Pulmonary artery endothelial cell (primary cell): Measurements from ENCODE around the gene NDUFV3. TPM values are rescaled to one million over a fixed set of nuclear protein-coding genes. Genes with fewer than 3 reads are reported as not detected.
"Not testable (repeated sequence)": the region's sequence is repeated elsewhere in the genome, so short reads cannot be mapped to it uniquely, and the experiment has no call there.

Experiments
- DNase-seq: peaks from one replicate; pipeline ENCODE4 v3.0.0-alpha.2; 2011; ENCODE audit warnings: low read depth, low spot score
- total RNA-seq: library from RNA; depleted of rRNA; stranded (reverse); fragments of >200 nt; gene quantifications from 2 replicates; pipeline ENCODE4 v1.2.3, GENCODE V29; 2014

NDUFV3 gene
- 43.7 and 49.1 TPM in 2 replicates for total RNA-seq

- DNase-seq = peak; percentile 89
These were observed at the start of gene NDUFV3 for GRCh38 chr21:42892931-42893755. Gene NDUFV3 (plus strand): TSS chr21:42893309. CDS start chr21:42893334, 25 bp downstream.

- no peak for DNase-seq
These were observed 48.5 kb upstream of the NDUFV3 start for GRCh38 chr21:42844411-42845113.

- DNase-seq = no peak
These were observed 47.7 kb upstream of the NDUFV3 start for GRCh38 chr21:42845296-42845965.

- no peak for DNase-seq
These were observed 46.9 kb upstream of the NDUFV3 start for GRCh38 chr21:42846221-42846620.

GRCh38 chr21:42847051-42847707 is 45.9 kb upstream of the NDUFV3 start:
- no peak for DNase-seq

- no peak for DNase-seq
These were observed 45.4 kb upstream of the NDUFV3 start for GRCh38 chr21:42847726-42848125.

GRCh38 chr21:42848144-42848931 is 44.8 kb upstream of the NDUFV3 start:
- DNase-seq = not testable (repeated sequence)

- no peak for DNase-seq
These were observed 44.0 kb upstream of the NDUFV3 start for GRCh38 chr21:42848932-42849758.

GRCh38 chr21:42849759-42850412 is 43.2 kb upstream of the NDUFV3 start:
- no peak for DNase-seq

GRCh38 chr21:42850463-42850862 is 42.6 kb upstream of the NDUFV3 start:
- no peak for DNase-seq

GRCh38 chr21:42850866-42851391 is 42.2 kb upstream of the NDUFV3 start:
- DNase-seq = no peak

- DNase-seq = no peak
These were observed 41.1 kb upstream of the NDUFV3 start for GRCh38 chr21:42851812-42852665.

- no peak for DNase-seq
These were observed 40.1 kb upstream of the NDUFV3 start for GRCh38 chr21:42852925-42853570.

- no peak for DNase-seq
These were observed 39.5 kb upstream of the NDUFV3 start for GRCh38 chr21:42853621-42854020.

GRCh38 chr21:42854246-42855010 is 38.7 kb upstream of the NDUFV3 start:
- no peak for DNase-seq

- DNase-seq = no peak
These were observed 37.8 kb upstream of the NDUFV3 start for GRCh38 chr21:42855171-42855936.
